Stimulated activated naive CD8-positive, alpha-beta T cell treated with anti-CD3 and anti-CD28 coated beads, Interleukin-15, Interleukin-2, amounts not matched to agents 100 ng/mL and 50 ng/mL, for 24 hours (primary cell): ENCODE results near the gene FAM229A.

Source experiments
- H3K27ac Mint-ChIP-seq: one replicate; pipeline ENCODE4 v1.8.0; 2021; ENCODE audit warnings: mild to moderate bottlenecking, mixed read lengths
- H3K27me3 Mint-ChIP-seq: one replicate; pipeline ENCODE4 v1.8.0; 2021; ENCODE audit warnings: mixed read lengths
- H3K36me3 Mint-ChIP-seq: one replicate; pipeline ENCODE4 v1.8.0; 2021; ENCODE audit warnings: low read depth, mixed read lengths
- H3K4me1 Mint-ChIP-seq: one replicate; pipeline ENCODE4 v1.8.0; 2021; ENCODE audit warnings: low read depth, mixed read lengths
- H3K4me3 Mint-ChIP-seq: one replicate; pipeline ENCODE4 v1.8.0; 2021; ENCODE audit warnings: mild to moderate bottlenecking, mixed read lengths
- H3K9me3 Mint-ChIP-seq: one replicate; pipeline ENCODE4 v1.8.0; 2021; ENCODE audit warnings: mixed read lengths

FAM229A gene

DNA sequence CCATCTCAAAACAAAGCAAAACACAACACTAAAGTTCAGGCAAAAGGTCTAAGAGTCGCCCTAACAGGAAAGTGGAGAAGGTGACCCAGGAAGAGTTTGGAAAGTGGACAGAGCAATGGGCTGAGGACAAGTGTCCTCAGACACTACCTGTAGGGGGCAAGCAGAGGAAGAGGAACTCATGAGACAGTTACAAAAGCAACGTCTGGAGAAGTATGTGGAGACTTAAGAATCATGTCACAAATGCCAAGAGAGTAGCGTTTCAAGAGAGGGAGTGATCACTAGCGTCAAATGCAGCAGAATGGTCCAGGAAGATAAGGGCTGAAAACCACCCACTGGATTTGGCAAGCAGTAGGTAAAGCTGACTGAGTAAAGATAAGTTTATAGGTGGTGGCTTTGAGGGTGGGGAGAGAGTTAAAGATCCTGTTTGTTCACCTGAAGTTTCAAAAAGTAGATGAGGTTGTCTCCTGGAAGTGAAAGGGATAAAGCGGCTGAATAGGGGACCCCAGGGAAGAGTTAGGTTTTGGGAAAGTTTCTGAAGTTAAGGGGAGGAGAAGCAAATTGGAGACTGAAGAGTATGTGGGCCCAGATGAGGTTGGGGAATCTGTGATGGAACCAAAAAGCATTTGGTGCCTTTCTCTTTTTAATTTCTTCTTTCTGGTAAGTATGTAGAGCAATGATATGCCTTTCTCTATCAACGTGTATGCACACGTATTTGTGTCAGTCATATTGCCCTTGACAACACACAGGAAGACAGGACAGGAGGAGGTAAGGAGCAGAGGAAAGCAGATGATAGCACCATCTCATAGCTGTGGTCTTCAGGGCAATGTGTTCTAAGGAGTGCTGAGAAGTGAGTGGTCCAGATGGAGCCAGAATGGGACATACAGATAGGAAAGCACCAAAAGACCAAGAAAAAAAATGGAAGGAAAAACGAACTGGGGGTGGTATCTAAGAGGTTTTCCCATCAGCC is 28.9 kb upstream of the FAM229A start:
- H3K4me3 Mint-ChIP-seq, result no peak overlapping the region
- H3K27ac Mint-ChIP-seq, result no peak overlapping the region
- H3K36me3 Mint-ChIP-seq, result peaks cover 12% of the 10 kb centered on the region
- H3K4me1 Mint-ChIP-seq, result peaks cover 27% of the 10 kb centered on the region
- no peaks in the 10 kb centered on the region for H3K9me3 Mint-ChIP-seq
- no peaks in the 10 kb centered on the region for H3K27me3 Mint-ChIP-seq

- Mint-ChIP-seq H3K4me3 (no peak overlapping the region), H3K27me3 (no peaks in the 10 kb centered on the region), H3K36me3 (peaks cover 23% of the 10 kb centered on the region), H3K9me3 (no peaks in the 10 kb centered on the region), H3K4me1 (peaks cover 15% of the 10 kb centered on the region), H3K27ac (no peak overlapping the region)
Observed at GRCh38 chr1:32388641-32389040, 26.4 kb upstream of the FAM229A start.

DNA sequence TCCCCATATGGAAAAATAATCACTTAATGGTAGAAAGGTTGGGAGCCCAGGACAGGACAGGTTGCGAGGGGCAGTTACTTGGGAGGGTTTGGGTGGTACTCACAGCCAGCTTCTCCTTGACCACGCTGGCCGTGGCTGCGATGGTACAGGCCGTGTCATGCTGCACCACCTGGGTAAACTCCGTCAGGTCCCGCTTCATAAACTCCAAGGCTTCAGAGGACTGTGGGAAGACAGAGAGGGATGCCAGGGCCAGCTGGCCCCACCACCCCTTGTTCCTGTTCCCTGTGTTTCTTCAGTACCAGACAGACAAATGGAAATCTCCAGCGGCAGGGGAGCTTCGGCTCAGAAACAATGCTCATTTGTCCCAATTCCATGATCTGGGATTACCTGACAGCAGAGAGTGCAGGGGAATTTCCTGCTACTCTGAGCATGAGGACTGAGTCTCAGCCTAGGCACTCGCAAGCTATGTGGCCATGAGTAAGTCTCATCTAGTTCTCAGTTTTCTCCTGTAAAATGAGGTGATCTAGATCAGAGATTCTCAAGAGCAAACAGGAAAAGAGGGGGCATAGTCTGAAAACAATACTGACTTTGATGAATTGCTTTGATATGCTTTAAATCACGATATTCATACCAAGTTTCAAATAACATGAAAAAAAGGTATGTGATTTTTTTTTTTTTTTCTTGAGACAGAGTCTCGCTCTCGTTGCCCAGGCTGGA is 24.5 kb upstream of the FAM229A start:
- Mint-ChIP-seq H3K4me3 (no peak overlapping the region), H3K27me3 (no peaks in the 10 kb centered on the region), H3K36me3 (peaks cover 31% of the 10 kb centered on the region), H3K9me3 (no peaks in the 10 kb centered on the region), H3K27ac (no peak overlapping the region), H3K4me1 (no peaks in the 10 kb centered on the region)

GRCh38 chr1:32380057-32380456 is 17.8 kb upstream of the FAM229A start:
- Mint-ChIP-seq H3K36me3 (peaks cover 55% of the 10 kb centered on the region), H3K27me3 (no peaks in the 10 kb centered on the region), H3K9me3 (no peaks in the 10 kb centered on the region), H3K27ac (no peak overlapping the region), H3K4me3 (no peak overlapping the region), H3K4me1 (no peaks in the 10 kb centered on the region)

DNA sequence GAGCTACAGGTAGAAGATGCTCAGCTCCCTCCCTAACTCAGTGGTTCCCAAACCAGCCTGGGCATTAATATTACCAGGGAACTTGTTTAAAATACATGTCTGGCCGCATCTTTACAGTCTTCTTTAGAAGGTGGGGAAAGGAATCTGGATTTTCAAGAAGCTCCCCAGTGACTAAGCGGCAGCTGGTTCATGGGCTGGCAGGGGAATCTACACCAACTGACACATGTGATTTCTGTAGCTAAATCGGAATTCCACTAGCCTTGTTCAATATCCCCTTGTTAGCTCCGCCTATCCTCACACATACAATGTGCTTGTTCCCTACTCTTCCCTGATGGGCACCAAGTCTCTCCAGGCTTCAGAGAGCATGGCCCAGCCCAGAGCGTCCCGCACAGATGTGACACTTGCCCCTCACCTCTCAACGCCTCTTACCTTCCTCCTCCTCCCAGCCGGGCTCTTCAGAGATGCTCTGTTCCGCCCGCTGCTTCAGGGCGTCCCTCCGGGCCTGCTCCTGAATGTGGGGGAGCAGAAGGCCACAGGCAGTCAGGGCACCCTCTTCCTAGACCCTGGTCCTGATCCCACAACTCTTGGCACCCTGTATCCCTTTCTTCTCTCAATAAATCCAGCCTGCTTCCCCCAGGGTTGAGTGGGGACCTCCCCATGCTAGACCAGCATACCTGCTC is 15.4 kb upstream of the FAM229A start:
- Mint-ChIP-seq H3K36me3 (peaks cover 41% of the 10 kb centered on the region), H3K9me3 (no peaks in the 10 kb centered on the region), H3K4me3 (no peak overlapping the region), H3K4me1 (peaks cover 5% of the 10 kb centered on the region), H3K27me3 (no peaks in the 10 kb centered on the region), H3K27ac (no peak overlapping the region)

DNA sequence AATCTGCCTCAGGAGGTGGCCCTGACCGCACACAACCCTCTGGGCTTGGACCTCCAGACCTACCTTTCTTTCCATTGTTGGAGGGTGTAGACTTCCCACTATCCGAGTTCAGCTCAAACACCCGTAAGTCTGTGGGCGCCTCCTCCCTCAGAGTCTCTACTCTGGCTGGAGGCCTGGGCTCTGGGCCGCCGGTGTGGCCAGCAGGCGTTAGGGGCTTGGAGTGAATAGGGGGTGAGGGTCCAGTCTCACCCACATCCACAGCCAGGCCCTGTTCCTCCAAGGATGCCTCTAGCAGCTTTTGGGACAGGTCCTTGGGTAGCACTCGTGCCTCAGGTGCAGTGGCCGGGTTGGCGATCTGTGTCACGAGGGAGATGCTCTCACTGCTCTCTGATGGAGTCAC is 13.9 kb upstream of the FAM229A start:
- peaks cover 17% of the 10 kb centered on the region for H3K4me1 Mint-ChIP-seq
- H3K36me3 Mint-ChIP-seq, result peaks cover 42% of the 10 kb centered on the region
- no peaks in the 10 kb centered on the region for H3K27me3 Mint-ChIP-seq
- no peak overlapping the region for H3K4me3 Mint-ChIP-seq
- H3K27ac Mint-ChIP-seq, result no peak overlapping the region
- H3K9me3 Mint-ChIP-seq, result no peaks in the 10 kb centered on the region

DNA sequence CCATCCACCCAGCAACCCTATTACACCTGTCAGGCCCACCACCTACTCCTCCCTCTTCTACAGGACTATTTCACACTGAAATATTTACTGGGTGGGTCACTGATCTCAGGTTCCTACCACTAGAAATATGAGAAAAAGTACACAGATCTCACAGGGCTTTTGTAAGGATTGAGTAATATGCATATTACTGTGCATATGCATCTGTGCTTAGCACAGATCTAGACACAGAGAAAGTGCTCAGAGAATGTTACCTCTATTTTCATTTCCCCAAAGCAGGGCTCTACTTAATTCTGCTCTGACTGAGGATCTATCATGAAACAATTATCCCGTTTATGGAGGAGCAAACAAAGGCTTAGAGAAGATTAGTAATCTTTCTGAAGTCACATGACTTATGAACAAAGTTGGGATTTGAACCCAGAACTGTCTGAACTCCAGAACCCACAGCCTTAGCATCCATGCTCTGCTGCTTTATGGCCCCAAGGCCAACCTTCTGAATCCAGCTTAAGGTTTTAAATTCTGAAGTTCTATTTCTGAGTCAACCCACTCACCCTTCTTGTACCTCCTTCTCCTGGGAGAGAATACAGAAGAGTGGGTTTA is 11.8 kb upstream of the FAM229A start:
- Mint-ChIP-seq H3K4me1 (peaks cover 17% of the 10 kb centered on the region), H3K9me3 (no peaks in the 10 kb centered on the region), H3K27me3 (no peaks in the 10 kb centered on the region), H3K4me3 (no peak overlapping the region), H3K27ac (no peak overlapping the region), H3K36me3 (peaks cover 32% of the 10 kb centered on the region)

DNA sequence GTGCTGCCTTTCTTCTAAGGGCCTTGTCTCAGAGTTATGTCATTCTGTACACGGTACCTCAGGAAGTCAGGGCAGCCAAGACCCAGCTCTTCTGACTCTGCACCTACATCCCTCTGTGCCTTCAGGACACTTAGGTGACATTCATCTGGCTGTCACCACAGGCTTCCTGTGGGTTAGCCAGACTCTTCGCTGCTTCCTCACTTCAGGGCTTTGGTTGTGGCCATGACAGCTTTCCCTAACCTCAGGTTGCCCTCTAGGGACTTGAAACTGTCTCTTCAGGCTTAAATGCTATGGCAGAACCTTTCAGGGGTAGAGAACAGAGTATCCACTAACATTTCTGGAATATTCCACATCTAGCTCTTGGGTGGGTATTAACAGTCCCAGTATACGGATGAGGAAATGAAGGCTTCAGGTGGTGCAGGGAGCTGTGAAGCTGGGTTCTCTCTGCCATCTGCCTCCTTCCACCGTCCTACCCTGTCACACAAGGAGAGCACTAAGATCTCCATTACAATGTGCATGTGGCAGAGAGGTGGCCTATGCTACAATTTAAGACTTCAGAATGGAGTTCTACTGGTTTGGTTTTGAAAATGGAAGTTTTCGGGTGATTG is 10.0 kb upstream of the FAM229A start:
- no peaks in the 10 kb centered on the region for H3K27me3 Mint-ChIP-seq
- no peak overlapping the region for H3K4me3 Mint-ChIP-seq
- H3K27ac Mint-ChIP-seq, result no peak overlapping the region
- peaks cover 26% of the 10 kb centered on the region for H3K36me3 Mint-ChIP-seq
- H3K4me1 Mint-ChIP-seq, result peaks cover 17% of the 10 kb centered on the region
- no peaks in the 10 kb centered on the region for H3K9me3 Mint-ChIP-seq

GRCh38 chr1:32367912-32368635 is 5.8 kb upstream of the FAM229A start:
- Mint-ChIP-seq H3K4me3 (no peak overlapping the region), H3K4me1 (peaks cover 16% of the 10 kb centered on the region), H3K27ac (no peak overlapping the region), H3K36me3 (peaks cover 27% of the 10 kb centered on the region), H3K27me3 (no peaks in the 10 kb centered on the region), H3K9me3 (no peaks in the 10 kb centered on the region)

- peaks cover 13% of the 10 kb centered on the region for H3K4me1 Mint-ChIP-seq
- peaks cover 30% of the 10 kb centered on the region for H3K36me3 Mint-ChIP-seq
- H3K9me3 Mint-ChIP-seq, result no peaks in the 10 kb centered on the region
- no peak overlapping the region for H3K4me3 Mint-ChIP-seq
- H3K27me3 Mint-ChIP-seq, result no peaks in the 10 kb centered on the region
- no peak overlapping the region for H3K27ac Mint-ChIP-seq
Observed at GRCh38 chr1:32365445-32365844, 3.2 kb upstream of the FAM229A start.

- Mint-ChIP-seq H3K27ac (no peak overlapping the region), H3K4me3 (no peak overlapping the region), H3K9me3 (no peaks in the 10 kb centered on the region), H3K27me3 (no peaks in the 10 kb centered on the region), H3K4me1 (peaks cover 19% of the 10 kb centered on the region), H3K36me3 (peaks cover 30% of the 10 kb centered on the region)
Observed at GRCh38 chr1:32364836-32365235, 2.6 kb upstream of the FAM229A start.

GRCh38 chr1:32363713-32364112 is 1.4 kb upstream of the FAM229A start:
- Mint-ChIP-seq H3K9me3 (no peaks in the 10 kb centered on the region), H3K27me3 (no peaks in the 10 kb centered on the region), H3K4me1 (peaks cover 24% of the 10 kb centered on the region), H3K27ac (no peak overlapping the region), H3K4me3 (no peak overlapping the region), H3K36me3 (peaks cover 21% of the 10 kb centered on the region)

- Mint-ChIP-seq H3K9me3 (no peaks in the 10 kb centered on the region), H3K36me3 (peaks cover 18% of the 10 kb centered on the region), H3K4me3 (no peak overlapping the region), H3K27ac (no peak overlapping the region), H3K27me3 (no peaks in the 10 kb centered on the region), H3K4me1 (peaks cover 24% of the 10 kb centered on the region)
Observed at GRCh38 chr1:32361674-32362473, 411 bp downstream of the FAM229A start.
